ENCODE measurements around the gene POP4. TPM values are rescaled to one million over a fixed set of nuclear protein-coding genes. Genes with fewer than 3 reads are reported as not detected.

POP4 gene
- polyA plus RNA-seq, 1 donor from 2014 or later, result 101 TPM

DNA sequence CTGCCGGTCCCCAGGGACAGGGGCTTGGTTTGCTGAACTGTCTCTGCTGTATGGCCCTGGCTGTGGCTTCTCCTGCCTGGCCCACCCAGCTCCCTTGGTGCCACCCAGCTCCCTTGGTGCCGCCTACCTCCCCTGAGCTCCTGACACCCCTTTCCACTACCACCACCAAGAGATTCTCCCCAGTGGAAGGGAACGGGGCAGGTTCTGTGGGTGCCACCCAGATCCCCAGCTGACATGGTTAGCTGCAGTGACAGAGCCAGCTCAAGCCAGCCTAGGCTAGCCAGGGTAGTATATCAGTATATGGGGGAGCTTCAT is 28.5 kb upstream of the POP4 start:
- no peak overlapping the region for H3K4me2 ChIP-seq (ENCODE audit: low read length)
- no peaks in the 10 kb centered on the region for H3K27me3 ChIP-seq (ENCODE audit: insufficient read depth, low read depth, low read length)

GRCh38 chr19:29578349-29578748 is 27.7 kb upstream of the POP4 start:
- no peak overlapping the region for H3K4me3 ChIP-seq (ENCODE audit: low read length)
- no peak for TF ChIP-seq RAD21 (conservative IDR thresholded peaks at IDR 0.05)
- no peak for TF ChIP-seq TAF1 (IDR thresholded peaks at IDR 0.05; ENCODE audit: low read depth)
- TF ChIP-seq MXI1 (conservative IDR thresholded peaks at IDR 0.05; ENCODE audit: poor library complexity, severe bottlenecking), result no peak
- TF ChIP-seq, protein P1, sequence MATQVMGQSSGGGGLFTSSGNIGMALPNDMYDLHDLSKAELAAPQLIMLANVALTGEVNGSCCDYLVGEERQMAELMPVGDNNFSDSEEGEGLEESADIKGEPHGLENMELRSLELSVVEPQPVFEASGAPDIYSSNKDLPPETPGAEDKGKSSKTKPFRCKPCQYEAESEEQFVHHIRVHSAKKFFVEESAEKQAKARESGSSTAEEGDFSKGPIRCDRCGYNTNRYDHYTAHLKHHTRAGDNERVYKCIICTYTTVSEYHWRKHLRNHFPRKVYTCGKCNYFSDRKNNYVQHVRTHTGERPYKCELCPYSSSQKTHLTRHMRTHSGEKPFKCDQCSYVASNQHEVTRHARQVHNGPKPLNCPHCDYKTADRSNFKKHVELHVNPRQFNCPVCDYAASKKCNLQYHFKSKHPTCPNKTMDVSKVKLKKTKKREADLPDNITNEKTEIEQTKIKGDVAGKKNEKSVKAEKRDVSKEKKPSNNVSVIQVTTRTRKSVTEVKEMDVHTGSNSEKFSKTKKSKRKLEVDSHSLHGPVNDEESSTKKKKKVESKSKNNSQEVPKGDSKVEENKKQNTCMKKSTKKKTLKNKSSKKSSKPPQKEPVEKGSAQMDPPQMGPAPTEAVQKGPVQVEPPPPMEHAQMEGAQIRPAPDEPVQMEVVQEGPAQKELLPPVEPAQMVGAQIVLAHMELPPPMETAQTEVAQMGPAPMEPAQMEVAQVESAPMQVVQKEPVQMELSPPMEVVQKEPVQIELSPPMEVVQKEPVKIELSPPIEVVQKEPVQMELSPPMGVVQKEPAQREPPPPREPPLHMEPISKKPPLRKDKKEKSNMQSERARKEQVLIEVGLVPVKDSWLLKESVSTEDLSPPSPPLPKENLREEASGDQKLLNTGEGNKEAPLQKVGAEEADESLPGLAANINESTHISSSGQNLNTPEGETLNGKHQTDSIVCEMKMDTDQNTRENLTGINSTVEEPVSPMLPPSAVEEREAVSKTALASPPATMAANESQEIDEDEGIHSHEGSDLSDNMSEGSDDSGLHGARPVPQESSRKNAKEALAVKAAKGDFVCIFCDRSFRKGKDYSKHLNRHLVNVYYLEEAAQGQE (IDR thresholded peaks at IDR 0.05; ENCODE audit: borderline replicate concordance), result no peak
- no peak for TF ChIP-seq SMC3 (conservative IDR thresholded peaks at IDR 0.05; ENCODE audit: poor library complexity)
- TF ChIP-seq CTCF (IDR thresholded peaks at IDR 0.05; ENCODE audit: poor library complexity, severe bottlenecking), result no peak
- TF ChIP-seq POLR2AphosphoS5 (IDR thresholded peaks at IDR 0.05), result no peak
- TF ChIP-seq EP300 (conservative IDR thresholded peaks at IDR 0.05; ENCODE audit: poor library complexity, severe bottlenecking), result no peak
- no peak for TF ChIP-seq EZH2 (IDR thresholded peaks at IDR 0.05; ENCODE audit: borderline replicate concordance, insufficient read depth, low read length, poor library complexity, severe bottlenecking)
- H3K27ac ChIP-seq (ENCODE audit: low read length), result no peak overlapping the region
- H3F3A ChIP-seq (ENCODE audit: insufficient read depth, low read length, poor library complexity, severe bottlenecking), result no peaks in the 10 kb centered on the region
- no peaks in the 10 kb centered on the region for H3K79me2 ChIP-seq (replicated peaks; ENCODE audit: insufficient read depth, low read length)
- H3K9ac ChIP-seq (ENCODE audit: low read length), result no peak overlapping the region
- H3K9me3 ChIP-seq (ENCODE audit: low read length), result no peaks in the 10 kb centered on the region
- H3K9me2 ChIP-seq (ENCODE audit: insufficient read depth, low read length), result no peaks in the 10 kb centered on the region
- no peaks in the 10 kb centered on the region for H3K36me3 ChIP-seq (ENCODE audit: insufficient read depth, low read length)
- H4K20me1 ChIP-seq (ENCODE audit: insufficient read depth), result no peaks in the 10 kb centered on the region
- H3K4me2 ChIP-seq (ENCODE audit: low read length), result no peak overlapping the region
- no peaks in the 10 kb centered on the region for H3K27me3 ChIP-seq (ENCODE audit: insufficient read depth, low read depth, low read length)
- H2AFZ ChIP-seq (ENCODE audit: low read depth, low read length), result no peak overlapping the region

More for the DNA sequence above, 28.5 kb upstream of the POP4 start:
- Histone ChIP-seq H3K79me2 (replicated peaks; ENCODE audit: insufficient read depth, low read length) (no peaks in the 10 kb centered on the region), H3K9ac (ENCODE audit: low read length) (no peak overlapping the region), H3K9me3 (ENCODE audit: low read length) (no peaks in the 10 kb centered on the region), H2AFZ (ENCODE audit: low read depth, low read length) (no peak overlapping the region), H3K9me2 (ENCODE audit: insufficient read depth, low read length) (no peaks in the 10 kb centered on the region), H3F3A (ENCODE audit: insufficient read depth, low read length, poor library complexity, severe bottlenecking) (no peaks in the 10 kb centered on the region), H3K36me3 (ENCODE audit: insufficient read depth, low read length) (no peaks in the 10 kb centered on the region), H4K20me1 (ENCODE audit: insufficient read depth) (no peaks in the 10 kb centered on the region), H3K27ac (ENCODE audit: low read length) (no peak overlapping the region), H3K4me3 (ENCODE audit: low read length) (no peak overlapping the region)
- no peak for TF ChIP-seq TAF1 (IDR thresholded peaks at IDR 0.05; ENCODE audit: low read depth)
- TF ChIP-seq MXI1 (conservative IDR thresholded peaks at IDR 0.05; ENCODE audit: poor library complexity, severe bottlenecking), result no peak
- no peak for TF ChIP-seq CTCF (IDR thresholded peaks at IDR 0.05; ENCODE audit: poor library complexity, severe bottlenecking)
- no peak for TF ChIP-seq SMC3 (conservative IDR thresholded peaks at IDR 0.05; ENCODE audit: poor library complexity)
- no peak for TF ChIP-seq EZH2 (IDR thresholded peaks at IDR 0.05; ENCODE audit: borderline replicate concordance, insufficient read depth, low read length, poor library complexity, severe bottlenecking)
- TF ChIP-seq POLR2AphosphoS5 (IDR thresholded peaks at IDR 0.05), result no peak
- TF ChIP-seq RAD21 (conservative IDR thresholded peaks at IDR 0.05), result no peak
- no peak for TF ChIP-seq EP300 (conservative IDR thresholded peaks at IDR 0.05; ENCODE audit: poor library complexity, severe bottlenecking)
- TF ChIP-seq, protein P1 (IDR thresholded peaks at IDR 0.05; ENCODE audit: borderline replicate concordance), result no peak
